M059J (cell line): Measurements from ENCODE around the gene CMTM4. TPM values are rescaled to one million over a fixed set of nuclear protein-coding genes. Genes with fewer than 3 reads are reported as not detected.
A peak's percentile ranks its signal among the peaks of the same experiment; 100 is the strongest.
"Not testable (repeated sequence)": the region's sequence is repeated elsewhere in the genome, so short reads cannot be mapped to it uniquely, and the experiment has no call there.

ENCODE experiments used
- DNase-seq: peaks from one replicate; pipeline ENCODE4 v3.0.0-alpha.2; 2012; ENCODE audit warnings: low read depth
- total RNA-seq: library from RNA; depleted of rRNA; stranded (reverse); fragments of >200 nt; shearing (Covaris generic); gene quantifications from 2 replicates; pipeline ENCODE4 v1.2.3, GENCODE V29; 2014

The CMTM4 gene
- total RNA-seq, 1 experiment from 2014 or later: 18.4 TPM

DNA sequence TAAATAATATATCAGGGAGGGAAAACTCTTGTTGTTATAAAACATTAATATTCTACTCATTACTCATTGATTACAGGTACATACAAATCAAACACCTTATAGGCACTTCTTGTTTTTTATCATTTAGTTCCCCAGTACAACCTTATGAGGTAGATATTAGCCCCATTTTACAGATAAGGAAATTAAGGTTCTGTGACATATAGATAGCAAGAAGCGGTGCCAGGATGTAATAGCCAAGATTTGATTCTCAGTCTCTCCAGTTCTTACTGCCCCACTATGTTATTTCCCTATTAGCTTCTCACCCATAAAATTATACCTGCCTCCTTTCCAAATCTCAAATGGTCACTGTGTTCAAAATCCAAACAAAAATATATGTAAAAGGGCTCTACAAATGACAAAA, 55.2 kb downstream of the CMTM4 start:
- DNase-seq: no peak

DNA sequence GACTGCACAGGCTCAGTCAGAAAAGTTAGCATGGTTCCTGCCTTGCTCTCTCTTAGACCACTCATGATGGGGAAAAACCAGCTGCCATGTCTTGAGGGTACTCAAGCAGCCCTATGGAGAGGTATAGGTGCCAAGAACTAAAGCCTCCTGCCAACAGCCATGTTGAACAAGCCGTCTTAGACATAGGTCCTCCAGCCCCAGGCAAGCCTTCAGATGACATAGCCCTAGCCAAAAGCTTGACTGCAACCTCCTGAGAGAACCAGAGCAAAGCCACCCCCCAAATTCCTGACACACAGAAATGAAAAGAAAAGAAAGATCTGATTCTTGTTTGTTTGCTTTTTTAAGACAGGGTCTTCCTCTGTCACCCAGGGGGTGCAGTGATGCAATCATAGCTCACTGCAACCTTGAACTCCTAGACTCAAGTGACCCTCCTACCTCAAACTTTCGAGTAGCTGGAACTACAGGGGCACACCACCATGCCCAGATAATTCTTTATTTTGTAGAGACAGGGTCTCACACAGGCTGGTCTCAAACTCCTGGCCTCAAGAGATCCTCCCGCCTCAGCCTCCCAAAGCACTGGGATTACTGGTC, 55.7 kb downstream of the CMTM4 start:
- no peak for DNase-seq

DNA sequence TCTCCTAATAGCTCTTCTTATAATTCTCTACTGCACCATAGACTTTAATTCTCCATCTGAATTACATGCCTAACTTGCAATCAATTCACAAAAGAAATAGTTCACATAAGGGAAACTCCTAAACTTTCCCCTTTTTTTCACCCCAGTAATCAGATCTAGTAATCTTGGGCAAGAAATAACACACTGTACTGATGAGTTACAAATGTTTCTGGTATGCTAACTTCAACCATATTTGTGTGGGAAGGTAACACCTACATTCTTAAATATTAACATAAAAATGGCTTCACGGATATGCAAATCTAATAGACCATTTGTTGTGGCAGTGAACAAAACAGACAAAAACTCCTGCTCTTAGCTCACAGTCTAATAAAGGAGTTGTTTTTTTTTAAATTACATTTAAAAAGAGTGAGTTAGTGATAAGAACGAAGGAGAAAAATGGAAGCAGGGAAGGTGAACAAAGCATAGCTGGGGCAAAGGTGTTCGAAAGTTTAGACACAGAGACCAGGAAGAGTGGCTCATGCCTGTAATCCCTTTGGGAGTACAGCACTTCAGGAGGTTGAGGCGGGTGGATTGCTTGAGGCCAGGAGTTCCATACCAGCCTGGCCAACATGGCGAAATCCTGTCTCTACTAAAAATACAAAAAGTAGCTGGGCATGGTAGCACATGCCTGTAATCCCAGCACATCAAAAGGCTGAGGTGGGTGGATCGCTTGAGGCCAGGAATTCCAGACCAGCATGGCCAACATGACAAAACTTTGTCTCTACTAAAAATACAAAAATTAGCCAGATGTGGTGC, 57.3 kb downstream of the CMTM4 start:
- DNase-seq: no peak

DNA sequence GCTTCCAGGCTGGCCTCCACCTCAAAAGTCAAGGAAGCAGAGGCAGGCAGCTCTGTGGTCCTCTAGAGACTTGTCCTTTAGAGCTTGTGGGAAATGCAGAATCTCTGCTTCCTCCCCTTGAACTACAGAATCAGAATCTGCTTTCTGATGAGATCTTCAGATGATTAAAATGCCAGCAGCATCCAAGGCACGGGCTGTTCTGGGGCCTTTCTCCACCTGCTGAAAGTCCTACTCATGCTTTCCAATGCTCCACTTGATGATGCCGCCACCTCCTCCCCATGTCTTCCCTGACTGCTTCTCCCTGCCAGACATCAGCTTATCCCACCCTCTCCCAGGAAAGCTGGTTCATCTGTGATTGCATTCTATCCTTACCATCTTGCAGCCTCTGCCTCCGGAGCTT, 58.7 kb downstream of the CMTM4 start:
- no peak for DNase-seq

DNA sequence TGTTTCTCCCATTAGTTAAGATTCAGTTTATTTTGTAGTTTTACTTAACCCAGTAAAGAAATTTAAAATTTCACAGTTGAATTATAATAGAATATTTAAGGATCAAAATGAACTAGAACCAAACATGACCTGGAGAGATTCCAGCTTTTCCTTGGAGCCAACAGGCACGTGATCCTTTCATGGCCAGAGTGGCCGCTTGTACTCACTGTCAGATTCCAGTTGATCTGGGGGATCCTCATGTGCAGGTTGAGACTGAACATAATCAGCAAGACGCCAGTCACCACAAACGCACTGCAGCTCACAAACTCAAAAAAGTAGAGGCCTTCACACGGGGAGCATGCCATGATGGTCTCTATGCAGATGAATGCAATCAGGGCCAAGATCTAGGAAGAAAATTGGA, 60.3 kb downstream of the CMTM4 start:
- no peak for DNase-seq

DNA sequence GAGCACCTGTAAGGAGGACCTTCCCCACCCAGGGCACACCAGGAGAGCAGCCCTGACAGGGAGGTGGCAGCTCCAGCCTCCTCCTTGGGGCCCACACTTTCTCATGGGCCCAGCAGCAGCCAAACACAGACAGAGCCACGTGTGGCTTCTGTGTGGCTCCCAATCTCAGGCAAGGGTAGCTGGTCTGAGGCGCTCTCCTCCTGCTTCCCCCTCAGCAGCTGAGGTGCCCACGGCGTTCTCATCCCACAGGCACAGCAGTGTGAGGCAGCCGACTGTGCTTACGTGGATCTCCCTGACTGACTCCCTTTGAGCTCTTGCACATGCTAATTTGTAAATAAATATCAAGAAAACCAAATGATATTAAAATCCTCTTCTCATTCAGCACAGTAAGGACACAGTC, 61.1 kb downstream of the CMTM4 start:
- DNase-seq: no peak

DNA sequence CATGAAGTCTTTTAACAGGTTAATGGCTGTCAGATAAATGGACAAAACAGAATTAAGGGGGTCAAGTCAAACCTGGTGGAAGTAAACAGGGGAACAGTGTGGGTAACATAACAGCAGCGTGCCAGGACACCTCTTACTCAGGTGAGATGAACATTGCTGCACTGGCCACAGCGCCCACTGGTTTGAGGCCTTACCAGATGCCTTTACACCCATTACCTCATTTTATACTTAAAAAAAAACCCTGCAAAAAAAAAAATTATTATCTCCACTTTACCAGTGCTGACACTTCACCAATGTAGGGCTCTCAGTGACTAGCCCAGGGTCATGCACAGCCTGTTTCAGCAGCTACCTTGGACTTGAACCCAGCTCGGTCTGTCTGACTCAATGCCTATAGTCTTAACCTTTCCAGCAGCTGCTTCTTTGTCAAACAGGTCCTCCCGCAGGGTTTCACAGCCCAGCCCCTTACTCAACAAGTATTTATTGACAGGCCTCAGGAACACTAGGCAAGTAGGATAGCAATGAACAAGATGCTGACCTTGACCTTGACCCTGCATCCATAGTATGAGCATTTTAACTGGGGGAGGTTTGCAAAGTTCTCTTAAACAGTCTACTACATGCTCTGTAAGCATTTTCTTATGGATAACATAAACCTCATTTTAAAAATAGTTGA, 61.9 kb downstream of the CMTM4 start:
- no peak for DNase-seq

DNA sequence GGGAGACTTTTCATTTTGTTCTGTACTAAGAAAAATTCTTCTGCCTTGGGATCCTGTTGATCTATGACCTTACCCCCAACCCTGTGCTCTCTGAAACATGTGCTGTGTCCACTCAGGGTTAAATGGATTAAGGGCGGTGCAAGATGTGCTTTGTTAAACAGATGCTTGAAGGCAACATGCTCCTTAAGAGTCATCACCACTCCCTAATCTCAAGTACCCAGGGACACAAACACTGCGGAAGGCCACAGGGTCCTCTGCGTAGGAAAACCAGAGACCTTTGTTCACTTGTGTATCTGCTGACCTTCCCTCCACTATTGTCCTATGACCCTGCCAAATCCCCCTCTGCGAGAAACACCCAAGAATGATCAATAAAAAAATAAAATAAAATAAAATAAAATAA, 65.0 kb downstream of the CMTM4 start:
- not testable (repeated sequence) for DNase-seq

DNA sequence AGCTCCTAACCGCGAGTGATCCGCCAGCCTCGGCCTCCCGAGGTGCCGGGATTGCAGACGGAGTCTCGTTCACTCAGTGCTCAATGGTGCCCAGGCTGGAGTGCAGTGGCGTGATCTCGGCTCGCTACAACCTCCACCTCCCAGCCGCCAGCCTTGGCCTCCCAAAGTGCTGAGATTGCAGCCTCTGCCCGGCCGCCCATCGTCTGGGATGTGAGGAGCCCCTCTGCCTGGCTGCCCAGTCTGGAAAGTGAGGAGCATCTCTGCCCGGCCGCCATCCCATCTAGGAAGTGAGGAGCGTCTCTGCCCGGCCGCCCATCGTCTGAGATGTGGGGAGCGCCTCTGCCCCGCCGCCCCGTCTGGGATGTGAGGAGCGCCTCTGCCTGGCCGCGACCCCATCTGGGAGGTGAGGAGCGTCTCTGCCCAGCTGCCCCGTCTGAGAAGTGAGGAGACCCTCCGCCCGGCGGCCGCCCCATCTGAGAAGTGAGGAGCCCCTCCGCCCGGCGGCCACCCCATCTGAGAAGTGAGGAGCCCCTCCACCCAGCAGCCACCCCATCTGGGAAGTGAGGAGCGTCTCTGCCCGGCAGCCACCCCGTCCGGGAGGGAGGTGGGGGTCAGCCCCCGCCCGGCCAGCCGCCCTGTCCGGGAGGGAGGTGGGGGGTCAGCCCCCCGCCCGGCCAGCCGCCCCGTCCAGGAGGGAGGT, 65.8 kb downstream of the CMTM4 start:
- DNase-seq: not testable (repeated sequence)

DNA sequence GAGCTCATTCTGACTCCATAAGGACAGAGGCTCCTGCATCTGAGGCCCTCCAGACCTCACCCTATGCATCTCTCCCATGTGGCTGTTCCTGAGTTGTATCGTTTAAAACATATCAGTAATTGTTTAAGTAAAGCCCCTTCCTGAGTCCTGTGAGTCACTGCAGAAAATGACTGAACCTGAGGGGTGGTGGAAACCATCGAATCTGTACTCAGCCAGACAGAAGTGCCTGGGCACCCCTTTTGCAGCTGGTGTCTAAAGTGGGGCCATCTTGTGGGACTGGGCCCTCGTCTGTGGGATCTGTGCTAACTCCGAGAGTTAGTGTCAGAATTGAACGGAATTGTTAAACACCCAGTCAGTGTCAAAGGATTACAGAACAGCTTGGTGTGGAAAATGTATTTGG, 66.7 kb downstream of the CMTM4 start:
- DNase-seq: no peak

DNA sequence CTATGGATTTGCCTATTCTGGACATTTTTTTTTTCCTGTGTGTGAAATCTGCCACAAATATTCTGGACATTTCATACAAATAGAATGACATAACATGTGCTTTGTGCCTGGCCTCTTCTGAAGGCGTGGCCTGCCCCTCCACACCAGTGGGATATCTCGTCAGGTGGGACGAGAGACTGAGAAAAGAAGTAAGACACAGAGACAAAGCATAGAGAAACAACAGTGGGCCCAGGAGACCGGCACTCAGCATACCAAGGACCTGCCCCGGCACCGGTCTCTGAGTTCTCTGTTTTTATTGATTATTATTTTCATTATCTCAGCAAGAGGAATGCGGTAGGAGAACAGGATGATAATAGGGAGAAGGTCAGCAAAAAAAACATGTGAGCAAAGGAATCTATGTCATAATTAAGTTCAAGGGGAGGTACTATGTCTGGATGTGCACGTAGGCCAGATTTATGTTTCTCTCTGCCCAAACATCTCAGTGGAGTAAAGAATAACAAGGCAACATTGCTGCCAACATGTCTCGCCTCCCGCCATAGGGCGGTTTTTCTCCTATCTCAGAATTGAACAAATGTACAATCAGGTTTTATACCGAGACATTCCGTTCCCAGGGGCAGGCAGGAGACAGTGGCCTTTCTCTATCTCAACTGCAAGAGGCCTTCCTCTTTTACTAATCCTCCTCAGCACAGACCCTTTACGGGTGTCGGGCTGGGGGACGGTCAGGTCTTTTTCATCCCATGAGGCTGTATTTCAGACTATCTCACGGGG, 68.7 kb downstream of the CMTM4 start:
- DNase-seq: not testable (repeated sequence)

DNA sequence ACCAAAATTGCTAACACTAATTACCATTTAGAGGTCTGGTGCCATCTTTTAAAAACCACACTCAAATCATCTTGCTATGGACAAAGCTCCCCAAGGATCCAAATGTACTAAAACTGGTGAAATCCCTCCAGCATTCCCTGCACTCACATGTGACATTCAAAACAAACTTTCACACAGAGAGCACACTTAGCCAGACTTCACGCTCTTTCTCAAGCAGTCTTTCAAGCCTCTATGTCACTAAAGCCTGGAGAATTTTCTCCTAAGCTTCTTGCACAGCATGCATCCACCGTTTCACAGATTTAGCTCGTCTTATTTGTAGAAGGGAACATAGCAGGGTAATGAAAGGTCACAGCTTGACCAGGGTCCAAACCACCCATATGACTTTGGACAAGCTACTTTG, 72.8 kb downstream of the CMTM4 start:
- no peak for DNase-seq

DNA sequence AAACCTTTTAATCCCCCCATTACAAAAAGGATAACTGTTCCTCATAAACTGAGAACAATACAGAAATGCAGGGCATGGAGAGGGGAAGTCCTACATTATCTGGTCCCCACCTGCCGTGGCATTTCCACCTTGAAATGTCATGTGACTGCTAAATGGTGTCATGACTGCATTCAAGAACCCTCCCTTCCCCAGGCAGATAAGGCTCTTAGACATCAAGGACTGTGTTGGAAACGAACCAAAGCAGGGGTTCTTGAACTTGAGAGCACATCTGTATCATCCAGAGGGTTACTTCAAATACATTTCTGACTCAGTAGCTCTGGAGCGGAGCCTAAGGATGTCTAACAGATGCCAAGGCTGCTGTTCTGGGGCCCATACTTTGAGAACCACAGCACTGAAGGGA, 73.7 kb downstream of the CMTM4 start:
- no peak for DNase-seq

DNA sequence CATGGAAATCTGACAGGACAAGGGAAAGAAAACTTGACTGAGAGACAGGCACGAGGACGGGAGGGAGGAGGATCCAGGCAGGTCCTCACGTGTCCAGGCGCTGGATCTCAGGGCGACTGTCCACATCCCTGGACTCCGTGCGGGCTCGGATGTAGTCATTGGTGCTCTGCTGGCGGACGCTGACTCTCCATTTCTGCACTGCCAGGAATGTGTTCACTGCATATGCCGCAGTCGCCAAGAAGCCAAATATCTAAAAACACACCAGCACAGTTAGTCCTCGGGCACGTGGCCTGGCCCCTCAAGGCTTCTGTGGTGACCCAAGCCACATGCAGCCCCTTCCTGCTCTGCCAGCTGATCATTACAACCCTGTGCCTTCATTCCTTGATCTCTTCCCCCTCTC, 74.6 kb downstream of the CMTM4 start:
- no peak for DNase-seq

DNA sequence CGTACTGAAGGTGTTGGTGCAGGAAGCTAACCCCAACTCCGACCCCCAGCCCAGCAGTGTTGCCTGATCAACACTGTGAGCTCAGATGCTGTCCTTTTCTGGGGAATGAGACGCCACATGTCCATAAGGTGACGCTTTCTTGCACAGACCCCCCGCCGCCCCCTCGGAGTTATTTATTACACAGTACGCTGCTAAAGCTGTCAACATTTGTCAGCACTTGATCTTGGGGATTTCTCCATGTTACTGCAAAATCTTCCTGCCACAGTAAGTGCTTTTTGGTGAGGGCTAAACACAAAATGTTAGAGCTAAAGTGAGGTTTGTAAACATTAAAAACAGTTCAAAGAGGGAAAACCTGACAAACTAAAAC, 76.1 kb downstream of the CMTM4 start:
- no peak for DNase-seq

DNA sequence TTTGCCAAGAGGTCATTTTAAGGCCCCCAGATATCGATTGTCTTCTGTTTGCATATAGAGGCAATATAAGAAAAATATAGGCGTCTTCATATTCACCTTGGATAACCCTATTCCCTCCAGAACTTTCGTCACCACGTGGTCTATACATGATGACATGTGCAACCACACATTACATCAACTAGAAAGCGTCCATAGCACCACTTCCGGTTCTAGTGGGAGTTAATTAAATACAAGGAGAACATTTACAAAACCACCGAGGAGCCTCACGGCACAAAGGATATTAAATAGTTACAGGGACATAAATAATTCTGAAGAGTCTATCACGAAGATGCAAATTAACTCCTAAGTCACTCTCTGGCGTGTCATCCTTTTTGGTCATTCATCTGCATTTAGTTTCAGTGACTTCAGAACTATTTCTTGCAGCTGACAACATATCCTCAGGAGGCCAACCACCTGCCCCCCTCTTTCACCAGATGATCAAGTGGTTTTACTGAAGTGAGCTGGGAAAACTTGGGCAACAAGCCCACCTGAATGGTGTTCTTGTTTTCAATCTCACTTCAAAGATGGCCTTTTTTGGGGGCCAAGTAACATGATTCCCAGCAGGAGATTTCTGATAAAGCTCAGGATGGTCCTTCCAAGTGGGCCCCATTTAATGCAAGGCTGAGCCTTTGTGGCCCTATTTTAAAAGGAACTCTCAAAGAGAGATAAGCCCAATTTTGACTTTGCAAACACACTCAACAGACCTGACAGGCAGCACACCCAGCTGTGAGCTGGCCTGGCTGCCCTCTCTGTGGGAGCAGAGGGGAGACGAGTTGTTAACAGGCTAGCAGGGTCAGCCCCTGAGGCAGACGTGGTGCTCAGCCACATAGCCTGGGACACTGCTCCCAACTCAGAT, 76.8 kb downstream of the CMTM4 start:
- DNase-seq: peak; percentile 88

DNA sequence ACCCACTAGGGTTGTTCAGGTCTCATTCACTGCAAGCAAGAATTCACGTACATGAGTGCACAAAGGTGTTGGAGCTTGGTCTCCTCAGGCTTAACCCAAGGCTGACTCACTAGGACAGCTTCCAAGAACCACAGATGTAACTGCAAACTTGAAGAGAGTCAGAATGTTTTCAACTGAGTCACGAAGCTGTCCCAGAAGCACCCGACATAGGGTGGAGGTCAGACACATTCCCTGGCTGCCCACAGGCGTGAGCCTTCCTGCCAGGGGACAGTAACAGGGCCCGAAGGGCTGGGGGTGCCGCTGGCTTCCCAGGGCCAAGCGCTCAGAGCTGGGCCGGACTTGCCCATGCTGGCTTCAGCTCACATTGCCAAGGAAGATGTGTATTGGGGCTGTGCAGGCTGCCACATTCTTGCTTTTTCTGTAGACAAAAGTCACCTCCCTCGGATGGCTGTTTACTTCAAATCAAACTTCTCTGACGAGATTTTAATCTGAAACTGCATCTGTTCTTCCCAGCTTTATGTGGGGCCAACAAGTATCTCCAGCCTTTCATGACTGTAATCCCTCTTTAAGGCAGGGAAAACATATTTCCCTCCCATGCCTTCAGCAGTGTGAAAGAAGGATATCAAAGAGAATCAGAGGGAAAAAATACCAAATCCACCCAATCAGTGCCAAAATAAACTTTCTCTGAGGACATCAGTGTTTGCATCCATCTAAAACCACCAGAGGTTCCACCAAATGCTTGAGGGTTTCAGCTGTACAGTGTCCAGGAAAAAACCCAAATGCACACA, 77.8 kb downstream of the CMTM4 start:
- DNase-seq: peak; percentile 99

DNA sequence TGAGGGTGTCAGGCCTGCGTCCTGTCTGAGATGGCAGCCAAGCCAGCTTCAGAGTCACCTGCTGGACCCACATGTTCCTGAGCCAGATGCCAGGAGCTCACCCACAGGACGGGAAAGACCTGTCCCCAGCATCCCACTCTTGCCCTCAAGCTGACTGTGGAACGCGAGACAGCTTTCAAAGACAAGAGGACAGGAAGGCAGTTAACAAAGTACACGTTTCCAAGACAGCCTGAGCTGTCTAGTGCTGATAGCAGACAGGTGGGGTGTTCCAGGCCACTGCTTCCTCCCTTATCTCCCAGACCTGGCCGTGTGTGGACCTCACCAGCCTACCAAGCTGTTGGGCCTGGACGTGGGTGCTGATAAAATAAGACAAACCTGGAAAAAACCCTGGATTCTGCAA, 78.8 kb downstream of the CMTM4 start:
- DNase-seq: no peak

DNA sequence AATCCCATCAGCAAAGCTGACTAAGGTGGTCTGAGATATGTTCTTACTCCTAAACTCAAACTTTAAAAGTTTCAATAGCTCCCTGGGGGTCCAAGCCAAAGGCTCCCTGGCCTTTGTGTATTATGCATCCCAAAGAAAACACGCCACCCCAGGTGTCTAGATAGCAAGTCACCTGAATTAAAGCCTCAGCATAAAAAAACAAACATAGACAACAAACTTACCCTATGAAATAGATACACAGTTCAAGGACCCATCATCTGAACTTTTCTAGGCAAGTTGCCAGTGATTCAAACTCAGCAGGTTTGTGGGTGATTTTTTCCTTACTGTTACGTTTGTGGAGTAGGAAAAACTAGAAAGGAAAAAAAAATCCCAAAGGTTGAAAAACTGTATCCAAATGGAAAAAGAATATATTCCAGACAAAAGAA, 79.5 kb downstream of the CMTM4 start:
- peak; percentile 20 for DNase-seq

DNA sequence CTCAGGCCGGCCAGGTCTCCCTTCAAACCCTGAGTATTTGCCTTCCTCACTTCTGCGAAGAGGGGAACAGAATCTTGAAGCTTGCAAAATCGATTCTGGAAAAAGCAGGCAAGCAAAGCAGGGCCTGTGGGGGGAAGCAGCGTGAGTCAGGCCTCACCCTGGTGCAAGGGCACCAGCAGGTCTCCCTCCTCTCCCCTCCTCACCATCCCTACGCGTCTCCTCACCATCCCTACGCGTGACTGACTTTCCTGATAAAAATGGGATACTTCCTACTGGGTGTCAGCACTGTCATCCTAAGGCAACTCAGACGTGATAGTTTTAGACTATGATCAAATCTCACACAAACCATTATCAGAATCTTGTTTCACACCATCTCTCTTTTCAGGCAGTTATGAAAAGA, 80.0 kb downstream of the CMTM4 start:
- no peak for DNase-seq
